ENCODE results near the gene EXOC6B.

DNA sequence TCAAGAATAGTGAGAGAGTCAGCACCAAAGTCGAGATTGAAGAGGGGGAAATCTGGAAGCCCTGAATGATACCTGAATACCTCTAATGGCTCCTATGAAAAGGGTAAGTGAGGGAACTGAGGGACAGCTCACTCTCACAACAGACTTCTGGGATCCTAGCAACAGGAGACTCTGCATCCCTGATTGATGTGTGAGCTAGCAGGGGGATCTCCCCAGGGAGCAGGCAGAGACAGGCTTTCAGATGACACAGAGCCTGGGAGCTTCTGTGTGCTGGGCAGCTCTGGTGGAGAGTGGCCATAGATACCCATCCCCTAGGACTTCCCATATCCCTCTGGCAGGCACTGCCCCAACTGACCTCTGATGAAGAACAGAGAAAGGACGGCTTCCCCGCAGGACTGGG is 206.2 kb downstream of the EXOC6B start:
- no peak for TF ChIP-seq TARDBP (IDR thresholded peaks at IDR 0.05; ENCODE audit: borderline replicate concordance)
- no peak for TF ChIP-seq POLR2A (IDR thresholded peaks at IDR 0.05; ENCODE audit: low read depth, low read length)
- TF ChIP-seq POLR2AphosphoS2 (IDR thresholded peaks at IDR 0.05; ENCODE audit: low read depth, low read length), result no peak
- TF ChIP-seq TCF12 (IDR thresholded peaks at IDR 0.05; ENCODE audit: low read depth, low read length), result no peak
- TF ChIP-seq, protein P1, sequence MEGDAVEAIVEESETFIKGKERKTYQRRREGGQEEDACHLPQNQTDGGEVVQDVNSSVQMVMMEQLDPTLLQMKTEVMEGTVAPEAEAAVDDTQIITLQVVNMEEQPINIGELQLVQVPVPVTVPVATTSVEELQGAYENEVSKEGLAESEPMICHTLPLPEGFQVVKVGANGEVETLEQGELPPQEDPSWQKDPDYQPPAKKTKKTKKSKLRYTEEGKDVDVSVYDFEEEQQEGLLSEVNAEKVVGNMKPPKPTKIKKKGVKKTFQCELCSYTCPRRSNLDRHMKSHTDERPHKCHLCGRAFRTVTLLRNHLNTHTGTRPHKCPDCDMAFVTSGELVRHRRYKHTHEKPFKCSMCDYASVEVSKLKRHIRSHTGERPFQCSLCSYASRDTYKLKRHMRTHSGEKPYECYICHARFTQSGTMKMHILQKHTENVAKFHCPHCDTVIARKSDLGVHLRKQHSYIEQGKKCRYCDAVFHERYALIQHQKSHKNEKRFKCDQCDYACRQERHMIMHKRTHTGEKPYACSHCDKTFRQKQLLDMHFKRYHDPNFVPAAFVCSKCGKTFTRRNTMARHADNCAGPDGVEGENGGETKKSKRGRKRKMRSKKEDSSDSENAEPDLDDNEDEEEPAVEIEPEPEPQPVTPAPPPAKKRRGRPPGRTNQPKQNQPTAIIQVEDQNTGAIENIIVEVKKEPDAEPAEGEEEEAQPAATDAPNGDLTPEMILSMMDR (IDR thresholded peaks at IDR 0.05 in 2 of 3, conservative IDR thresholded peaks at IDR 0.05 in 1 of 3; ENCODE audit: control insufficient read depth in 2 of 3, extremely low read depth in 1 of 3, insufficient read depth in 1 of 3, low read depth in 3 of 3, low read length in 3 of 3), result no peak
- TF ChIP-seq ZNF274 (IDR thresholded peaks at IDR 0.05; ENCODE audit: insufficient read depth, insufficient read length), result no peak

Measured in GM12878 (cell line).